ENCODE data around the gene METTL4. TPM values are rescaled to one million over a fixed set of nuclear protein-coding genes. Genes with fewer than 3 reads are reported as not detected.
"Not testable (repeated sequence)": the region's sequence is repeated elsewhere in the genome, so short reads cannot be mapped to it uniquely, and the experiment has no call there.

Gene METTL4
- total RNA-seq, 1 experiment from 2014 or later = 8.8 TPM

DNA sequence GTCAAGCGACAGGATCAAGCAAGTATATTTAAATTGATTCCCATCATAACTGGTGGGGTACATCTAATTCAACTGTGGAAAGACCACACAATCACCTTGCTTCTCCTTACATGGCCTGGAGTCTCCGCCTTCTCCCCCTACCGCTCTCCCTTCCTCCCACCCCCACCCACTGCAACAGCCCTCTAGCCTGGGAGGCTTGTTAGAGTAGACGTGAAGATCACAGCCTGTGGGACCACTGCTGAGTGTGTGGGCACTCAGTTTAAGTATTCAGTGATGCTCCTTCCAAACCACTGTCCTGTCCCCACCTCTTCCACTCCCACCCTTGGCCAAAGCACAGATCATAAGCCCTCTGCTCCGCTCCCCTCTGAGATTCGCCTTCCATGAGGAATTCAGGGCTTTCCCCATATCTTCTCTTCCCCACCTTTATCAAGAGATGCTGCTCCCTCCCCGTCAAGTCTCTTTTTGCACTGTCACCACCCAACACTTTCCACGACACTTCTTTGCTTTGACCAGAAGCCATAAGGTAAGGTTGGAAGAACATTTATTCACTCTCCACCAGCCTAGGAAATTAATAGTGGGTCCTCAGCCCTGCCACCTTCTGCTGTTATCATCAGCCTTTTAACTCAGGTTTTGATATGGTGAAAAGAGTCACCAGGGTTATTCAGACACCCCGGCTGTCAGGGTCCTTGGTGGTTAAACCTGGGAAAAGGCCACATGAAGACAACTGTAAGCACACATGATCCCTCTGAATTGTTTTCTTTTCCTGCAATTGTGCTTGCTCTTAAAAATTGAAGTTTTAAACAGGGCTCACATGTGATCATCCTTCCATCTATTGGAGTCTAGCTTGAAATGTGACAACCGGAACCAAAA is 1.7 kb downstream of the METTL4 start:
- in situ Hi-C loops (cut with HindIII; ENCODE audit: low pct_unique_long_range_greater_than_20kb, low sequenced_read_pairs) = no loop called here
- DNase-seq (ENCODE audit: low read depth) = no peak

- no peak for DNase-seq (ENCODE audit: low read depth)
- in situ Hi-C loops (cut with HindIII; ENCODE audit: low pct_unique_long_range_greater_than_20kb, low sequenced_read_pairs) = no loop called here
Observed at GRCh38 chr18:2568605-2569004, 2.7 kb downstream of the METTL4 start.

- in situ Hi-C loops (cut with HindIII; ENCODE audit: low pct_unique_long_range_greater_than_20kb, low sequenced_read_pairs) = no loop called here
- DNase-seq (ENCODE audit: low read depth) = no peak
Observed at GRCh38 chr18:2568129-2568528, 3.2 kb downstream of the METTL4 start.

DNA sequence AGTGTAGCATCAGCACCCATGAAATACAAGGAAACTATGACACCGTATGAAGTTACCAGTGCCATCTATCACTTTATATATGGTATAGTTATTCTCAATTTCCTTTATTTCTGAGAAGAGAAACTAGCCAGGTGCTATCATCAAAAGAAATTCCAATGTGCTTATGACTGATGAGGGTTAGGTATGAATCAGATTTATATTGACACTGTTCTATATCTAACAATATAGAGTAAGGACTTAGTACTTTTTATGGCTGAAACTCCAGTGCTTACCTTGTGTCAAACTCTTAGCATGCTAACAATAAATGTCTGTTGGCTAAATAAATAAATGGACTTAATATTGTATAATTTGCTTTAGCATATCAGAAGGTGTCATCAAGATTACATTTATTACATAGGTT is 6.9 kb downstream of the METTL4 start:
- in situ Hi-C loops (cut with HindIII; ENCODE audit: low pct_unique_long_range_greater_than_20kb, low sequenced_read_pairs) = no loop called here
- DNase-seq (ENCODE audit: low read depth) = no peak

DNA sequence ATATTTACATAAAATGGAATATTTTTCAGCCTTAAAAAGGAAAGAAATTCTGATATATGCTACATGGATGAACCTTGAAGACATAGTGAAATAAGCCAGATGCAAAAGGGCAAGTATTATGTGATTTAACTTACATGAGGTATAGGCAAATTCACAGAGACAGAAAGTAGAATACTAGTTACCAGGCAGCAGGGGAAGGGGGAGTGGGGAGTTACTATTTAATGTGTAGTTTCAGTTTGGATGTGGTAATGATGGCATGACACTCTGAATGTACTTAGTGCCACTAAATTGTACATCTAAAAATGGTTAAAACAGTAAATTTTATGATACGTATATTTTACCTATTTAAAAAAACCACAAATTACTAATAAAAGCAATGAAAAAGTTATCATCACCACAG is 12.1 kb downstream of the METTL4 start:
- in situ Hi-C loops (cut with HindIII; ENCODE audit: low pct_unique_long_range_greater_than_20kb, low sequenced_read_pairs) = no loop called here
- no peak for DNase-seq (ENCODE audit: low read depth)

DNA sequence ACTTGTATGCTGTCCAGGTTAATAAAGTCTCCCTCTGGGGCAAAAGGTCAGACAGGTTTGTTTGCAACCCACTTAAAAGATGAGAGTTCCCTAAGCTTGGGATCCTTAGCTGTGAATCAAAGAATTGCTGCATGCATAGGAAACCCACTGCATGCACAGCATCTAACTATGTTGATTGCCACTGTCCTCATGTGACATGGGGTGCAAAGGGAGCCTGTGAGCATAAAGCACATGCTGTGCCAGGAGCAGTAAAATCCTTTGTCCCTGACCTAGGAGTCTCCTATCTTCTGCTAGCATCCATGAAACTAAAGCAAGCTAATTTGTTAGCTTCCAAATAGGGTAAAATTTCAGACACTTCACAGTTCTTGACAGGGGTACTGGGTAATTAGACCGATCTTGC is 13.8 kb downstream of the METTL4 start:
- in situ Hi-C loops (cut with HindIII; ENCODE audit: low pct_unique_long_range_greater_than_20kb, low sequenced_read_pairs) = no loop called here
- no peak for DNase-seq (ENCODE audit: low read depth)

- DNase-seq (ENCODE audit: low read depth) = no peak
- in situ Hi-C loops (cut with HindIII; ENCODE audit: low pct_unique_long_range_greater_than_20kb, low sequenced_read_pairs) = no loop called here
Observed at GRCh38 chr18:2555895-2556294, 15.4 kb downstream of the METTL4 start.

DNA sequence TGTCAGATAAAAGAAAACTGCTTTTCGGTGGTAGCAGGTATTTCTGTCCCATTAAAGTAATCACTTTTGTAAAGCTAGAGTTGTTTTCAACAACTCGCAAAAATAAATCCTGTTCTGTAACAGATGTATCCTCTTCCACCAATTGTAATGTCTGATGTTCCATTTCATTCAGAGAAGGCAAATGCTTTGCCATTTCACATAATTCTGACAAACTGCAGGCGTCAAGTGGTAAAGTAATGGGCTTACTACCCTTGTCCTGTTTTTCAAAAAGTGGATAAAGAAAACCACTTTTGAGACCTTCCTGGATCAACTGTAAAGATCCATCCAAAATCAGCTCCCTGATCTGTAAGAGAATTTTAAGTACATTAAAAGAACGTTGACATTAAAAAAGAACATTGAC is 16.6 kb downstream of the METTL4 start:
- in situ Hi-C loops (cut with HindIII; ENCODE audit: low pct_unique_long_range_greater_than_20kb, low sequenced_read_pairs) = no loop called here
- DNase-seq (ENCODE audit: low read depth) = no peak

DNA sequence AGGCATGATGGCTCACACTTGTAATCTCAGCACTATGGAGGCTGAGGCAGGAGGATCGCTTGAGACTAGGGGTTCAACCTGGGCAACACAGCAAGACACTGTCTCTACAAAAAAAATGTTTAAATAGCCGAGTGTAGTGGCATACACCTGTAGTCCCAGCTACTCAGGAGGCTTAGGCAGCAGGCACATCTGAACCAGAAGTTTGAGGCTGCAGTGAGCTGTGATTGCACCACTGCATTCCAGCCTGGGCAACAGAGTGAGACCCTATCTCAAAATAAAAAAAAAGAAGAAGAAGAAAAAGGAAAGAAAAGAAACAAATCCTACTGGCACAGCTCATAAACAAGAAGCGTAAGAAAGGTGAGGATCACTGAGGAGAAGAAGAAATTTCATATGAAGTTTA is 19.9 kb downstream of the METTL4 start:
- in situ Hi-C loops (cut with HindIII; ENCODE audit: low pct_unique_long_range_greater_than_20kb, low sequenced_read_pairs) = no loop called here
- DNase-seq (ENCODE audit: low read depth) = no peak

DNA sequence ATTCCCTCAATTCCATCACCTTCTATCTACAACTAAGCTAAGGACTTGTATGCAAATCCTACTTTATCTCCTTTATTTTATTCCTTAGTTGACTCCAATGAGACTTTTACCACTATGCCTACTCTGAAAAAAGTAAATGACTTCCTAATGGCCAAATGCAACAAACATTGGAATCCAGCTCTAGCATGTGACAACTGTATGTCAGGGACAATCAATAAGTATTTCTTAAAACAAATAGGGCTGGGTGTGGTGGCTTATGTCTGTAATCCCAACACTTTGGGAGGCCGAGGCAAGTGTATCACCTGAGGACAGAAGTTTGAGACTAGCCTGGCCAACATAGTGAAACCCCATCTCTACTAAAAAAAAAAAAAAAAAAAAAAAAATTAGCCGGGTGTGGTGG is 21.8 kb downstream of the METTL4 start:
- no peak for DNase-seq (ENCODE audit: low read depth)
- in situ Hi-C loops (cut with HindIII; ENCODE audit: low pct_unique_long_range_greater_than_20kb, low sequenced_read_pairs) = no loop called here

- in situ Hi-C loops (cut with HindIII; ENCODE audit: low pct_unique_long_range_greater_than_20kb, low sequenced_read_pairs) = no loop called here
- peak; percentile 27 for DNase-seq (ENCODE audit: low read depth)
Observed at GRCh38 chr18:2547477-2548087, 23.7 kb downstream of the METTL4 start.

GRCh38 chr18:2545155-2545554 is 26.1 kb downstream of the METTL4 start:
- DNase-seq (ENCODE audit: low read depth) = no peak
- in situ Hi-C loops (cut with HindIII; ENCODE audit: low pct_unique_long_range_greater_than_20kb, low sequenced_read_pairs) = no loop called here

GRCh38 chr18:2541925-2542563 is 29.3 kb downstream of the METTL4 start:
- in situ Hi-C loops (cut with HindIII; ENCODE audit: low pct_unique_long_range_greater_than_20kb, low sequenced_read_pairs); DNase-seq (ENCODE audit: low read depth): not testable (repeated sequence)

- no peak for DNase-seq (ENCODE audit: low read depth)
- in situ Hi-C loops (cut with HindIII; ENCODE audit: low pct_unique_long_range_greater_than_20kb, low sequenced_read_pairs) = no loop called here
Observed at GRCh38 chr18:2540575-2540974, 30.7 kb downstream of the METTL4 start.

DNA sequence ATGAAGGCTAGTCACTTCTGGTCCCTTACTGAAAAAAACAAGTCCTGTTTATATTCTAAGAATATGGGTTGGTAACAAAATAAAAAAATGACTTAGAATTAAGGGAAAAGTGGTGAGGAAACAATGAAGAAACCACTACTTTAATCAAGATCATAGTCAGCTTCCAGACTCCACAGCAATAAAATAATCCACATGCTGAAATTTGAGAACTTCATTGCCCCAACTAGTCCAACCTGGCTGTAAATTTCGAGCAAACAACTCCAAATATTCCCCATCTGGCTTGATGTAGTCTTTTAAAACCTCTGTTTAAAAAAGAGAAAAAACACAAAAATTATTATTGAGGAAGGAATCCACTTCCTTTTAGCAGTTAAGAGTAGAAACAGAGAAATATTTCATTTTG is 32.5 kb downstream of the METTL4 start:
- DNase-seq (ENCODE audit: low read depth) = no peak

DNA sequence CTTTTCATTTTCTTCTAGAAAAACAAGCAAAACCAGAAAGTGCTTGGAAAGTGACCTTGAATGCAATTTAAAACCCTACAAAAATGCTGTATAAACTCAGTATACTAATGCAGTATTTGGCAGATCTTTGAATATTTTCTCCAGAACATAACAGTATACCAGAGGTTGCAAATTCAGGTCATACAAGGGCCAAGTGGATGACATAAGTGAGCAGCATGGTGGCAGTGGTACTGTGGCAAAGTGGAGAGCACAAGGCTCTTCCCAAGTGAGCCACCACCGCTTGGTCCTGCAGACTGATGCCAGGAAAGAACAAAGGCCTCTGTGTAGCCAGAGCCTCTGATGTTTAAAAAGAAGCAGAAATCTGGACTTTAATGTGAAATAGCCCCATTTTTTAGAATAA is 33.1 kb downstream of the METTL4 start:
- in situ Hi-C loops (cut with HindIII; ENCODE audit: low pct_unique_long_range_greater_than_20kb, low sequenced_read_pairs) = no loop called here
- no peak for DNase-seq (ENCODE audit: low read depth)

More for the DNA sequence above, 32.5 kb downstream of the METTL4 start:
- in situ Hi-C loops (cut with HindIII; ENCODE audit: low pct_unique_long_range_greater_than_20kb, low sequenced_read_pairs) = no loop called here

DNA sequence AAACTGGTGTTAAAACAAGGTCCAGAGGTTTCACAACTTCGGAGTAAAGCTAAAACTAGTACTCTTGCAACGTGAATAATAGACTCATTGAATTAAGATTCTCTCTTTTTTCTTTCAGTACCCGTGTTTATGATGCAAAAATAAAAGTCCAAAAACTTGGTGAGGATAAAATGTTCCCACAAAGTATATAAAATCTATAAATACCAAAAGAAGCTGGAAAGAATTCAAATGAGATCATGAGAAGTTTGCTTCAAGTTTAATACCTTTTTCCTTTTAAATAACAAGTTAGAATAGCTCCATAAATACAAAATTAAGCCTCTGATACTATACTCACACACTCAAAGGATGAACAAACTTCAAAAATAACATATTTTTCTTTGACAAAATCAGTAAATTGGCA is 34.0 kb downstream of the METTL4 start:
- in situ Hi-C loops (cut with HindIII; ENCODE audit: low pct_unique_long_range_greater_than_20kb, low sequenced_read_pairs) = no loop called here
- no peak for DNase-seq (ENCODE audit: low read depth)

- no peak for DNase-seq (ENCODE audit: low read depth)
- in situ Hi-C loops (cut with HindIII; ENCODE audit: low pct_unique_long_range_greater_than_20kb, low sequenced_read_pairs) = no loop called here
Observed at GRCh38 chr18:2536493-2536892, 34.8 kb downstream of the METTL4 start.

DNA sequence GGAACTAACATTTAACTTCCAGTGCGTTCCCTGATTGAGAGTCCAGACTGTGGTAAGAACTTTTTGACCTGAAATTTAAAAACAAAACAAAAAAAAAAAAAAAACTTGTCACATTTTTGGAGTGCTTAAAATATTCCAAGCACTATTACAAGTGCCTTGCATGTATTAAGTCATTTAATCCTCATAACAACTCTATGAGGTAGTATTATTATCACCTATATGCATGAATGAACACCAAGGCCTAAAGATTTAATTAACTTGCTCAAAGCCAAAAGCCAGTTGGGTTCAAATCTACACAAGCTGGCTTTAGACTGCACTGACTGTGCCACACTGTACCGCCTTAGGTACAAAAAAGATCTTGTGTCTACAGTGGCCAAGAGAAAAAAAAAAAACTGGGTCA is 35.2 kb downstream of the METTL4 start:
- in situ Hi-C loops (cut with HindIII; ENCODE audit: low pct_unique_long_range_greater_than_20kb, low sequenced_read_pairs) = no loop called here
- no peak for DNase-seq (ENCODE audit: low read depth)
